CD4-positive, alpha-beta T cell (primary cell): Measurements from ENCODE around the gene PLAAT3. TPM values are rescaled to one million over a fixed set of nuclear protein-coding genes. Genes with fewer than 3 reads are reported as not detected.
"Not testable (repeated sequence)": the region's sequence is repeated elsewhere in the genome, so short reads cannot be mapped to it uniquely, and the experiment has no call there.

Experiments
- ATAC-seq: fragments of 200-7000 bp; cut with Tn5 transposase; one replicate; pipeline ENCODE4 v1.10.0; 2022; ENCODE audit warnings: mild to moderate bottlenecking; ENCODE audit not compliant: poor library complexity
- CTCF ChIA-PET: fragments of 350-600 bp; sonication (Branson Sonifier 250); formaldehyde crosslinking; loops from one replicate; lab custom pipeline; 2021; ENCODE audit warnings: antibody characterized with exemption, inconsistent platforms; lab: Charles Lee
- POLR2A ChIA-PET: fragments of 350-600 bp; sonication (Branson Sonifier 250); formaldehyde crosslinking; loops from one replicate; lab custom pipeline; 2021; ENCODE audit warnings: antibody characterized with exemption, inconsistent platforms; lab: Charles Lee
- DNase-seq, 14 experiments: peaks; one replicate each; pipeline ENCODE4 v3.0.0-alpha.2; 2013 to 2020; ENCODE audit warnings: mixed read lengths in 2 of 14
- H3K27ac ChIP-seq, 2 donors: one replicate each; pipeline versions ENCODE4 v1.5.1 to v1.7.0; 2013; ENCODE audit warnings: low read length in 2 of 2, low read depth in 1 of 2, mild to moderate bottlenecking in 1 of 2
- H3K27me3 ChIP-seq, 2 experiments: 1 replicate in 1 of 2; 2 replicates in 1 of 2; pipeline versions ENCODE4 v1.6.1 to v1.7.0; 2013; ENCODE audit warnings: low read length in 2 of 2, control low read depth in 1 of 2, mild to moderate bottlenecking in 1 of 2, moderate library complexity in 1 of 2; ENCODE audit not compliant: insufficient read depth in 2 of 2, control insufficient read depth in 1 of 2
- H3K36me3 ChIP-seq: one replicate; pipeline ENCODE4 v1.6.1; 2013; ENCODE audit warnings: low read length, control low read depth; ENCODE audit not compliant: insufficient read depth
- H3K4me1 ChIP-seq: one replicate; pipeline ENCODE4 v1.6.1; 2013; ENCODE audit warnings: low read length, control low read depth; ENCODE audit not compliant: insufficient read depth
- H3K4me3 ChIP-seq: one replicate; pipeline ENCODE4 v1.5.1; 2013; ENCODE audit warnings: mild to moderate bottlenecking, low read length, moderate library complexity
- H3K9me3 ChIP-seq, 2 experiments: 1 replicate in 1 of 2; 2 replicates in 1 of 2; pipeline versions ENCODE4 v1.6.1 to v1.7.0; 2013; ENCODE audit warnings: low read length in 2 of 2, mild to moderate bottlenecking in 2 of 2, control low read depth in 1 of 2, moderate library complexity in 1 of 2; ENCODE audit not compliant: control insufficient read depth in 1 of 2, insufficient read depth in 1 of 2
- H3K27ac Mint-ChIP-seq: one replicate; pipeline ENCODE4 v1.8.0; 2020; ENCODE audit warnings: mixed read lengths
- H3K27me3 Mint-ChIP-seq: one replicate; pipeline ENCODE4 v1.8.0; 2021; ENCODE audit warnings: mixed read lengths
- H3K36me3 Mint-ChIP-seq: one replicate; pipeline ENCODE4 v1.8.0; 2021; ENCODE audit warnings: low read depth, mixed read lengths
- H3K4me1 Mint-ChIP-seq: one replicate; pipeline ENCODE4 v1.8.0; 2021; ENCODE audit warnings: low read depth, mixed read lengths
- H3K4me3 Mint-ChIP-seq: one replicate; pipeline ENCODE4 v1.8.0; 2020; ENCODE audit warnings: mild to moderate bottlenecking, mixed read lengths
- H3K9me3 Mint-ChIP-seq: one replicate; pipeline ENCODE4 v1.8.0; 2020; ENCODE audit warnings: mixed read lengths
- intact Hi-C, 2 experiments: fragments of 100-400 bp; cut with DNase I in 1 of 2; cut with micrococcal nuclease in 1 of 2; formaldehyde crosslinking; loops; one replicate each; pipeline versions ENCODE4 v1.15.1 to v1.9.0; 2023 to 2025; cut with DNase I, micrococcal nuclease
- total RNA-seq, 174 experiments: library from RNA in 2 of 174; stranded (reverse) in 2 of 174; gene quantifications; one replicate each; pipeline ENCODE4 v1.2.3 and lab custom pipeline; 2021 to 2026
- TF ChIP-seq, protein P1 (sequence below): fragments of 200-600 bp; IDR thresholded peaks from one replicate; pipeline ENCODE4 v1.8.0; 2022; ENCODE audit warnings: antibody characterized with exemption, mild to moderate bottlenecking

Gene PLAAT3
- total RNA-seq, 2 experiments from 2014 or later, result 2.4 to 3.6 TPM

- CTCF ChIA-PET, result interaction anchor here (0.6 to 6.4 kb wide), 11 partner anchors 8 to 168 kb away, joined by 3 to 63 read pairs (median 3); no protein-coding TSS in a partner anchor
- H3K9me3 ChIP-seq, result no peaks in the 10 kb centered on the region
- no peak overlapping the region for H3K27ac Mint-ChIP-seq
- peaks cover 61% of the 10 kb centered on the region for H3K36me3 Mint-ChIP-seq
- no peaks in the 10 kb centered on the region for H3K27me3 ChIP-seq
- H3K27me3 Mint-ChIP-seq, result no peaks in the 10 kb centered on the region
- POLR2A ChIA-PET, result interaction anchor here (0.6 to 1.9 kb wide), 3 partner anchors 31 to 169 kb away, joined by 3 to 10 read pairs (median 4); partner anchors contain the start of gene ATL3
- intact Hi-C loops, result loop anchor here (2.0 to 10.0 kb wide), 4 partner anchors 99 to 605 kb away; partner anchors contain the start of gene PLAAT4 (in 1 of the 2)
- no peaks in the 10 kb centered on the region for H3K9me3 Mint-ChIP-seq
- H3K4me1 ChIP-seq, result peaks cover 5% of the 10 kb centered on the region
- TF ChIP-seq, protein P1, sequence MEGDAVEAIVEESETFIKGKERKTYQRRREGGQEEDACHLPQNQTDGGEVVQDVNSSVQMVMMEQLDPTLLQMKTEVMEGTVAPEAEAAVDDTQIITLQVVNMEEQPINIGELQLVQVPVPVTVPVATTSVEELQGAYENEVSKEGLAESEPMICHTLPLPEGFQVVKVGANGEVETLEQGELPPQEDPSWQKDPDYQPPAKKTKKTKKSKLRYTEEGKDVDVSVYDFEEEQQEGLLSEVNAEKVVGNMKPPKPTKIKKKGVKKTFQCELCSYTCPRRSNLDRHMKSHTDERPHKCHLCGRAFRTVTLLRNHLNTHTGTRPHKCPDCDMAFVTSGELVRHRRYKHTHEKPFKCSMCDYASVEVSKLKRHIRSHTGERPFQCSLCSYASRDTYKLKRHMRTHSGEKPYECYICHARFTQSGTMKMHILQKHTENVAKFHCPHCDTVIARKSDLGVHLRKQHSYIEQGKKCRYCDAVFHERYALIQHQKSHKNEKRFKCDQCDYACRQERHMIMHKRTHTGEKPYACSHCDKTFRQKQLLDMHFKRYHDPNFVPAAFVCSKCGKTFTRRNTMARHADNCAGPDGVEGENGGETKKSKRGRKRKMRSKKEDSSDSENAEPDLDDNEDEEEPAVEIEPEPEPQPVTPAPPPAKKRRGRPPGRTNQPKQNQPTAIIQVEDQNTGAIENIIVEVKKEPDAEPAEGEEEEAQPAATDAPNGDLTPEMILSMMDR, result peak; percentile 55
- no peak overlapping the region for H3K4me3 ChIP-seq
- H3K4me3 Mint-ChIP-seq, result no peak overlapping the region
- ATAC-seq, result no peak
- peaks cover 16% of the 10 kb centered on the region for H3K4me1 Mint-ChIP-seq
- DNase-seq, result peak in 3 of 14 experiments; percentile 13 to 28 (median 13)
- H3K27ac ChIP-seq, result no peak overlapping the region
- H3K36me3 ChIP-seq, result peaks cover 48% of the 10 kb centered on the region
Observed at GRCh38 chr11:63639199-63639832, 25.1 kb upstream of the PLAAT3 start.

DNA sequence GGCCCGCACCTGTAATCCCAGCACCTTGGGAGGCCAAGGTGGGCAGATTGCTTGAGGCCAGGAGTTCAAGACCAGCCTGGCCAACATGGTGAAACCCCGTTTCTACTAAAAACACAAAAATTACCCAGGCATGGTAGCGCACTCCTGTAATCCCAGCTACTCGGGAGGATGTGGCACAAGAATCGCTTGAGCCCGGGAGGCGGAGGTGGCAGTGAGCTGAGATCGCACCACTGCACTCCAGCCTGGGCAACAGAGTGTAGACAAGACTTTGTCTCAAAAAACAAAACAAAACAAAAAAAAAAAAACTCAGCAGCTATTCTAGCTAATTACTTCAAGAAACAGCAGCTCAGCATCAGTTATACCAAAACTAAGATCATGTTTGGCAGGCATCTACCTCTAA, 24.2 kb upstream of the PLAAT3 start:
- not testable (repeated sequence) for H3K4me1 ChIP-seq, H3K9me3 ChIP-seq, H3K4me3 ChIP-seq, H3K27ac ChIP-seq, ATAC-seq, H3K27ac Mint-ChIP-seq, H3K4me3 Mint-ChIP-seq, DNase-seq, H3K27me3 ChIP-seq, H3K9me3 Mint-ChIP-seq, H3K27me3 Mint-ChIP-seq
- Mint-ChIP-seq H3K36me3 (peaks cover 54% of the 10 kb centered on the region), H3K4me1 (peaks cover 16% of the 10 kb centered on the region)
- peaks cover 40% of the 10 kb centered on the region for H3K36me3 ChIP-seq
- intact Hi-C loops, result loop anchor here (2.0 to 10.0 kb wide), 4 partner anchors 100 to 604 kb away; partner anchors contain the start of gene PLAAT4 (in 1 of the 2)
- ChIA-PET CTCF (interaction anchor here (0.6 to 6.4 kb wide), 9 partner anchors 8 to 167 kb away, joined by 3 to 63 read pairs (median 4); no protein-coding TSS in a partner anchor), POLR2A (interaction anchor here (0.6 to 1.9 kb wide), 5 partner anchors 31 to 160 kb away, joined by 4 to 10 read pairs (median 4); partner anchors contain the start of genes ATL3 and PLAAT4)

DNA sequence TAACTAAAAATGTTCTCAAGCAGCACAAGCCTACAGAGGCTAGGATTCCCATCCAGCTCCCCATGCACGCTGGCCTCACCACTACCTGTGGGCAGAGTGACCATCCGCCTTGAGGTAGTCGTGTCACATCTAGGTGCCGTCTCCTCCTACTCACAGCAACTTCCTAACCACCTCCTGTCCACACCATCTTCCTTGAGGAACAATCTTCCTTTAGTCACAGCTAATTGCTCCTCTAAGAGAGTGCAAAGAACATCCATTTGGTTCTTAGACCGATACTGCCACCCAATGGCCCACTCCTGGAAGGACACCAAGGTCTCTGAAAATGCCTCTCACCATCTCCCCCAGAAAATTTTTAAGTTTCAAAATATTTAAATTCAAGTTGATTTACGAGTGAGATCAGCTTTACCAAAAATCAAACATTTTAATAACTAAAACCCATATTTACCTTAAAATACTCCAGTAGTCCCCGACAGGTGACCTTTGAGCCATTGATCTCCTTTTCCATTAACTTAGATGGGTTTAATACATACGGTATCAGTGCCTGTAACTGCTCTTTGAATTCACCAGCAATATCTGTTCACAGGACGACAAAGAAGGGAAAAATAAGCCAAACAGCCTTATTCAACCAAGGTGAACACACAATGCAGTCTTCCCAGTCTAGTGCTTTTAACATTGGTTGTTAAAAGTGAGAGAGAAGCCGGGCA, 21.7 kb upstream of the PLAAT3 start:
- DNase-seq (peak; percentile 59 to 84 (median 70)), ATAC-seq (peak; percentile 93)
- no peak overlapping the region for H3K4me3 ChIP-seq
- H3K27me3 Mint-ChIP-seq, result no peaks in the 10 kb centered on the region
- no peaks in the 10 kb centered on the region for H3K27me3 ChIP-seq
- intact Hi-C loops, result loop anchor here (1.0 to 10.0 kb wide), 4 partner anchors 101 to 601 kb away; partner anchors contain the start of gene PLAAT4 (in 1 of the 2)
- no peaks in the 10 kb centered on the region for H3K9me3 ChIP-seq
- peaks cover 16% of the 10 kb centered on the region for H3K4me1 Mint-ChIP-seq
- H3K4me3 Mint-ChIP-seq, result no peak overlapping the region
- H3K27ac Mint-ChIP-seq, result no peak overlapping the region
- peaks cover 5% of the 10 kb centered on the region for H3K4me1 ChIP-seq
- ChIA-PET CTCF (interaction anchor here (0.6 to 6.4 kb wide), 13 partner anchors 27 to 600 kb away, joined by 3 to 63 read pairs (median 4); partner anchors contain the start of gene PLAAT4), POLR2A (interaction anchor here (0.5 to 1.8 kb wide), 6 partner anchors 69 to 423 kb away, joined by 3 to 16 read pairs (median 4); partner anchors contain the start of gene PLAAT4)
- no peak overlapping the region for H3K27ac ChIP-seq
- H3K36me3 Mint-ChIP-seq, result peaks cover 53% of the 10 kb centered on the region
- TF ChIP-seq, protein P1, result peak; percentile 86
- H3K9me3 Mint-ChIP-seq, result no peaks in the 10 kb centered on the region
- peaks cover 31% of the 10 kb centered on the region for H3K36me3 ChIP-seq
